Heart left ventricle (tissue), 13 donors: ENCODE results near the gene SLC29A3.

Source experiments
- POLR2A ChIP-seq, 2 donors: fragments of 450-650 bp; IDR thresholded peaks; one replicate each; pipeline ENCODE4 v1.6.1; 2017; ENCODE audit warnings: antibody characterized with exemption in 2 of 2, mild to moderate bottlenecking in 2 of 2, moderate library complexity in 2 of 2
- TF ChIP-seq, protein P1 (sequence below), 12 donors: fragments of 200-600 bp; sonication (generic) in 4 of 12; IDR thresholded peaks; one replicate each; pipeline versions ENCODE4 v1.5.0 to v1.8.0; 2018 to 2022; ENCODE audit warnings: antibody characterized with exemption in 12 of 12, mild to moderate bottlenecking in 5 of 12
- donor health status: ischemic (EF 13 %, LVEDD 7.1; RV severe dilation, severe dysfunction).
- donor health status: DM: no; HTN: yes; CAD: no.
- donor health status: DM: no; HTN: no; CAD: no.
- donor health status: ischemic (EF 25% LVEDD 6.9; RV normal size, moderate dysfunction).
- donor health status: ischemic (EF 25% LVEDD 5.7; RV mildly dilated, moderate dysfunction).
- donor health status: ischemic (EF 35%, LVEDD 5.7; RV mildly dilated, moderate dysfunction).
- donor health status: nonischemic (EF 11% LVEDD 7.7; RV severe dilation, severe dysfunction).
- donor health status: DM: yes; HTN: yes; CAD: no.
- donor health status: PGD.
- donor health status: ischemic (EF 29% LVEDD 5.4; RV normal size, mild dysfunction).
- donor health status: nonischemic (EF 23%, LVEDD 6.1; RV moderate dilation, normal function).

DNA sequence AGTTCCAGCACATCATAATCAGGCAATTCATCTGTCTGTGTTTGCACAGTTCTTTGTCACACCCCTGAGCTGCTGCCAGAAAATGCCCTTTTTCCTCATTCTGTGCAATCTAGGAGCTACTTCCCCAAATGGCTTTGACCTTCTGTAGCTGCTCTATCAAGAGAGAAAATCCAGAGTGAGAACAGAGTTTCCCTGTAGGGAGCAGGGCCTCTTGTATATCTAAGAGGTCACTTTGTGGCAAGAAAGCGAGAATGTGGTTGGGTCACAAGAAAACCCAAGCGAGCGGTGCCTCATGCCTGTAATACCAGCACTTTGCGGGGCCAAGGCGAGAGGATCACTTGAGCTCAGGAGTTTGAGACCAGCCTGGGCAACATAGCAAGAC, 24.3 kb downstream of the SLC29A3 start:
- TF ChIP-seq POLR2A (IDR thresholded peaks at IDR 0.05), result no peak
- TF ChIP-seq, protein P1, sequence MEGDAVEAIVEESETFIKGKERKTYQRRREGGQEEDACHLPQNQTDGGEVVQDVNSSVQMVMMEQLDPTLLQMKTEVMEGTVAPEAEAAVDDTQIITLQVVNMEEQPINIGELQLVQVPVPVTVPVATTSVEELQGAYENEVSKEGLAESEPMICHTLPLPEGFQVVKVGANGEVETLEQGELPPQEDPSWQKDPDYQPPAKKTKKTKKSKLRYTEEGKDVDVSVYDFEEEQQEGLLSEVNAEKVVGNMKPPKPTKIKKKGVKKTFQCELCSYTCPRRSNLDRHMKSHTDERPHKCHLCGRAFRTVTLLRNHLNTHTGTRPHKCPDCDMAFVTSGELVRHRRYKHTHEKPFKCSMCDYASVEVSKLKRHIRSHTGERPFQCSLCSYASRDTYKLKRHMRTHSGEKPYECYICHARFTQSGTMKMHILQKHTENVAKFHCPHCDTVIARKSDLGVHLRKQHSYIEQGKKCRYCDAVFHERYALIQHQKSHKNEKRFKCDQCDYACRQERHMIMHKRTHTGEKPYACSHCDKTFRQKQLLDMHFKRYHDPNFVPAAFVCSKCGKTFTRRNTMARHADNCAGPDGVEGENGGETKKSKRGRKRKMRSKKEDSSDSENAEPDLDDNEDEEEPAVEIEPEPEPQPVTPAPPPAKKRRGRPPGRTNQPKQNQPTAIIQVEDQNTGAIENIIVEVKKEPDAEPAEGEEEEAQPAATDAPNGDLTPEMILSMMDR (IDR thresholded peaks at IDR 0.05), result no peak
